ENCODE results near the gene TRIM14.
"Not testable (repeated sequence)": the region's sequence is repeated elsewhere in the genome, so short reads cannot be mapped to it uniquely, and the experiment has no call there.

Gene TRIM14

DNA sequence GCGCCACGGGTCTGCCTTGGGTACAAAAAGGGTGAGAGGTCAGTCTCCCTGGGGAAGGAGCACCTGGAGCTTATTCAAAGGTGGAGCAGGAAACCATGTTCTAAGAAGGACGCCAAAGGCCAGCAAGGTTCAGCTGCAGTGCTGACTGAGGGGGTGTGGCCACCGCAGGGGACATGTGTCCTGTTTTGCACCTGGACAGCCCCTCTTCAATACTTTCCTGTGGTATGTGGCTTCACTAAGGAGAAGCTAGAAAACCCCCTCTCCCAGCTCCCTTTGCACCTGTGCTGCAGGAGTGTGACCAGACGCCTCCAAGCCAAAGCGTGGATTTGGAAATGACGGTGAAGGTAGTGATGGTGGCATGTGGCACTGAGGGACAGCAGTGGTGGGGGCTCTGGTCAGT, 23.6 kb downstream of the TRIM14 start:
- H3K27me3 Mint-ChIP-seq (ENCODE audit: low read depth), result peaks cover 7% of the 10 kb centered on the region
- no peaks in the 10 kb centered on the region for H3K9me3 Mint-ChIP-seq
- no peaks in the 10 kb centered on the region for H3K36me3 Mint-ChIP-seq (ENCODE audit: low read depth)
- peaks cover 4% of the 10 kb centered on the region for H3K4me1 Mint-ChIP-seq
- no peak overlapping the region for H3K27ac Mint-ChIP-seq
- H3K4me3 Mint-ChIP-seq, result no peak overlapping the region
- TF ChIP-seq, protein P1, sequence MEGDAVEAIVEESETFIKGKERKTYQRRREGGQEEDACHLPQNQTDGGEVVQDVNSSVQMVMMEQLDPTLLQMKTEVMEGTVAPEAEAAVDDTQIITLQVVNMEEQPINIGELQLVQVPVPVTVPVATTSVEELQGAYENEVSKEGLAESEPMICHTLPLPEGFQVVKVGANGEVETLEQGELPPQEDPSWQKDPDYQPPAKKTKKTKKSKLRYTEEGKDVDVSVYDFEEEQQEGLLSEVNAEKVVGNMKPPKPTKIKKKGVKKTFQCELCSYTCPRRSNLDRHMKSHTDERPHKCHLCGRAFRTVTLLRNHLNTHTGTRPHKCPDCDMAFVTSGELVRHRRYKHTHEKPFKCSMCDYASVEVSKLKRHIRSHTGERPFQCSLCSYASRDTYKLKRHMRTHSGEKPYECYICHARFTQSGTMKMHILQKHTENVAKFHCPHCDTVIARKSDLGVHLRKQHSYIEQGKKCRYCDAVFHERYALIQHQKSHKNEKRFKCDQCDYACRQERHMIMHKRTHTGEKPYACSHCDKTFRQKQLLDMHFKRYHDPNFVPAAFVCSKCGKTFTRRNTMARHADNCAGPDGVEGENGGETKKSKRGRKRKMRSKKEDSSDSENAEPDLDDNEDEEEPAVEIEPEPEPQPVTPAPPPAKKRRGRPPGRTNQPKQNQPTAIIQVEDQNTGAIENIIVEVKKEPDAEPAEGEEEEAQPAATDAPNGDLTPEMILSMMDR (IDR thresholded peaks at IDR 0.05; ENCODE audit: unreplicated experiment in 3 of 3), result no peak

DNA sequence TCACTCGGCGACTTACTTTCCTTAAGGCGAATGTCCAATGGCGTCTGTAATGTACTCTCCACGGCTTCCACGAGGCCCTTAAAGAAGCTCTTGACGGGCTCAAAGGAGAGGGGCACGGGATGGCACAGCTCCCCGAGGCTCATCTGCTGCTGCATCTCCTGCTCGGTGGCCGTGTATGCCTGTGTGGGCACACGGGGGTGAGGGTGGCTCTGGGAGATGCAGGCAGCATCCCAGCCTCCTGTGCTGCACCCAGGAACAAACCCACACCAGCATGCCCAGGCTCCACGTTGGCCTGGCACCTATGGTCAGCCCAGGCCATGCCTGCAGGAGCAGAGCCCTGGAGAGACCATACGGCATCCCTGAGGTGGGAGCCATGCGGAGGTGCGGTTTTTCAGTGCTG, 24.2 kb downstream of the TRIM14 start:
- Mint-ChIP-seq H3K27me3 (ENCODE audit: low read depth) (peaks cover 7% of the 10 kb centered on the region), H3K4me1 (peaks cover 4% of the 10 kb centered on the region), H3K27ac (no peak overlapping the region), H3K4me3 (no peak overlapping the region), H3K9me3 (no peaks in the 10 kb centered on the region), H3K36me3 (ENCODE audit: low read depth) (no peaks in the 10 kb centered on the region)
- TF ChIP-seq, protein P1 (IDR thresholded peaks at IDR 0.05; ENCODE audit: unreplicated experiment in 3 of 3), result no peak

DNA sequence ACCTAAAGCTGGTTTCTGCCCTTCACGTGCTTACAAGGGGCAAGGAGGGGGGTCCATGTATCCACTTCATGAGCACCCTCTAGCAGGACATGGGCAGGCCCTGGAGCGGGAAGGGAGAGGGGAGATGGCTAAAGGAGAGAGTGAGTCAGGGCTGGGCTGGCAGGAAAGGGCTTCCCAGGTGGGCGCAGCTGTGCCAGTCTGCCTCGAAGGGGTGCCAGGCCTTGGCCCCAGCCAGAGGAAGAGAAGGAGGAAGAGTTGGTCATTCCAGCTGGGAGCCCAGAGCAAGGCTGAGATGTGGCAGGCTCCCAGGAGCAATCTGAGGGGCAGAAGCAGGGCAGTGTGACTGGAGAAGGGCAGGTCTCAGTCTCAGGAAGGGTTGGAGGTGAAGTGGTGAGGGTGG, 24.7 kb downstream of the TRIM14 start:
- H3K4me1 Mint-ChIP-seq, result peaks cover 4% of the 10 kb centered on the region
- TF ChIP-seq, protein P1 (IDR thresholded peaks at IDR 0.05; ENCODE audit: unreplicated experiment in 3 of 3), result no peak
- H3K27me3 Mint-ChIP-seq (ENCODE audit: low read depth), result peaks cover 10% of the 10 kb centered on the region
- H3K27ac Mint-ChIP-seq, result no peak overlapping the region
- no peaks in the 10 kb centered on the region for H3K9me3 Mint-ChIP-seq
- H3K36me3 Mint-ChIP-seq (ENCODE audit: low read depth), result no peaks in the 10 kb centered on the region
- no peak overlapping the region for H3K4me3 Mint-ChIP-seq

DNA sequence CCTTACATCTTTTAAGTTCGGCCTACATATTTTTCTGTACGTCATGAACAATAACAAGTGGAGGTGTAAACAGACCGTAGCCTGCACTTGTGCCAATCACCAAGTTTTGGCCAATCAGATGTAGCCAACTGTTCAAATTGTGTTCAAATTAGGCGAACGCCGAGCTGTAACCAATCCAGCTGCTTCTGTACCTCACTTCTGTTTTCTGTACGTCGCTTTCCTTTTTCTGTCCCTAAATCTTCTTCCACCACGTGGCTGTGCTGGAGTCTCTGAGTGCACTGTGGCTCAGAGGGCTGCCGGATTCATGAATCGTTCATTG, 26.4 kb downstream of the TRIM14 start:
- Mint-ChIP-seq H3K4me3 (no peak overlapping the region), H3K4me1 (peaks cover 4% of the 10 kb centered on the region), H3K36me3 (ENCODE audit: low read depth) (no peaks in the 10 kb centered on the region), H3K27ac (no peak overlapping the region), H3K27me3 (ENCODE audit: low read depth) (peaks cover 10% of the 10 kb centered on the region), H3K9me3 (no peaks in the 10 kb centered on the region)
- TF ChIP-seq, protein P1 (IDR thresholded peaks at IDR 0.05; ENCODE audit: unreplicated experiment in 3 of 3), result no peak

DNA sequence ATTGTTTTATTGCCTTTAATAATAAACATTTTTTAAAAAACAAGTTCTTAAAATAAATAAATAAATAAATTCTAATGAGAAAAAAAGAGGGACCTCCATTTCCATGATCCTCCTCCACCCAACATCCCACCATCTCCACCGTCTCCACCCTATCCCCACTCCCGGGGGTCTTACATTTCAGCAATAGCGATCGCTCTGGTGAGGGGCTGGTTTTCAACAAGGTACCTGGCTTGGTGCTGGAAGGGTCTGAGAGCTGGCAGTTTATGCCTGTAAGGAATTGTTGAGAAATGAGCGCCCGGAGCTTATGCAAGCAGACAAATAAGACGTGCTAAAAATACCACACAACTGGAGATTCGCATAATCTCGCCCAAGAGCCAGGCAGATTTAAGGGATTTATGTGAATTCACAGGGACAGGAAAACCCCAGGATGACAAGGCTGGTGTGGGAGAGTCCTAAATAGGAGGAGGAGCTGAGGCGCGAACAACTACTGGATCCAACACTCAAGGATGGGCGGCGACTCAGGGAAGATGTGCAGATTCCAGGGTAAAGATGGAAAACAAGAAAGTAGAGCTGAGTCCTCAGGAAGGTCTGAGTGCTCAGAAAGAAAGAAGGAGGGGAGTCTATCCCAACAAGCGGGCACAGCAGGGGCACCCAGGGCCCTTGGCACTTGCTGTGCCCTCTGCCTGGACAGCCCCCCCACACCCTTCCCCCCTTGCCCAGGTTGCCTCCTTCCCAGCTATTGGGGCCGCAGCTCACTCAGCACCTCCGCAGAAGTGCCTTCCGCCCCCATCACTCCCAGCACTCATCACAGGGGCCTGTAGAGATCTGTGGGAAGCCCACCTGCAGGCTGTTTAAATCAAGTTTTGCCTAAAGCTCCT, 27.0 kb downstream of the TRIM14 start:
- Mint-ChIP-seq H3K27ac (no peak overlapping the region), H3K4me3 (peak overlapping the region in 2 of 3 experiments; percentile 3 to 45), H3K4me1 (peaks cover 4% of the 10 kb centered on the region), H3K36me3 (ENCODE audit: low read depth) (peaks cover 1% of the 10 kb centered on the region), H3K9me3 (no peaks in the 10 kb centered on the region), H3K27me3 (ENCODE audit: low read depth) (peaks cover 10% of the 10 kb centered on the region)
- TF ChIP-seq, protein P1 (IDR thresholded peaks at IDR 0.05; ENCODE audit: unreplicated experiment in 3 of 3), result no peak

DNA sequence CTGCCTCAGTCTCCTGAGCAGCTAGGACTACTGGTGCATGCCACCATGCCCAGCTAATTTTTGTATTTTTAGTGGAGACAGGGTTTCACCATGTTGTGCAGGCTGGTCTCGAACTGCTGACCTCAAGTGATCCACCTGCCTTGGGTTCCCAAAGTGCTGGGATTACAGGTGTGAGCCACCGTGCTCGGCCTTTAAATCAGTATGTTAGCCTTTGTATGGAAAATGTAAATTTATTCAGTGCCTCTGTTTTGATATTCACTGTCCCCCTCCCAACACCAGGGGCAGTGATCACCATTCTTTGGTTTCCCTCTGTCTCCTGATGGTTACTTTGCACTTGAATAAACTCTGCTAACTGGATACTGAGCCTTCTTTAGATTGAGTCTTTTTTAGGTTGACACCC, 28.3 kb downstream of the TRIM14 start:
- H3K36me3 Mint-ChIP-seq (ENCODE audit: low read depth); H3K27ac Mint-ChIP-seq; H3K4me3 Mint-ChIP-seq; H3K9me3 Mint-ChIP-seq; H3K4me1 Mint-ChIP-seq: not testable (repeated sequence)
- peaks cover 13% of the 10 kb centered on the region for H3K27me3 Mint-ChIP-seq (ENCODE audit: low read depth)
